Colonic mucosa (tissue), 4 donors: ENCODE results near the gene CYB561. TPM values are rescaled to one million over a fixed set of nuclear protein-coding genes. Genes with fewer than 3 reads are reported as not detected.

ENCODE experiments used
- DNase-seq: peaks from one replicate; pipeline ENCODE4 v3.0.0-alpha.2; 2020
- H3K27ac ChIP-seq: fragments of 200-600 bp; one replicate; pipeline ENCODE4 v1.8.0; 2021
- H3K27me3 ChIP-seq: fragments of 200-600 bp; one replicate; pipeline ENCODE4 v1.8.0; 2021
- H3K36me3 ChIP-seq: fragments of 200-600 bp; one replicate; pipeline ENCODE4 v1.8.0; 2021
- H3K4me1 ChIP-seq: fragments of 200-600 bp; one replicate; pipeline ENCODE4 v1.8.0; 2021; ENCODE audit warnings: mild to moderate bottlenecking
- H3K4me3 ChIP-seq: fragments of 200-600 bp; one replicate; pipeline ENCODE4 v1.8.0; 2021
- H3K9ac ChIP-seq, 2 donors: one replicate each; pipeline ENCODE4 v1.7.0; 2013; ENCODE audit warnings: control low read depth in 2 of 2, low read depth in 2 of 2, low read length in 2 of 2
- H3K9me3 ChIP-seq: fragments of 200-600 bp; one replicate; pipeline ENCODE4 v1.8.0; 2021
- intact Hi-C: fragments of 100-400 bp; cut with DNase I; formaldehyde crosslinking; loops from one replicate; pipeline ENCODE4 v1.14.1; 2022
- total RNA-seq, 2 donors: library from RNA; stranded (reverse); fragmentation: NEBNext Ultra II Directional in 1 of 2; extraction: Animal tissue kit (Norgen Biotek cat#: 25700) in 1 of 2; gene quantifications; one replicate each; pipeline ENCODE4 v1.2.1, GENCODE V29; 2021
- TF ChIP-seq, protein P1 (sequence below): fragments of 200-600 bp; IDR thresholded peaks from one replicate; pipeline ENCODE4 v1.8.0; 2022; ENCODE audit warnings: antibody characterized with exemption, mild to moderate bottlenecking
- donor health status: healthy.
- donor health status: DM: no; HTN: no; CAD: no.
- donor health status: DM: no; HTN: no; CAD: no.

Gene CYB561
- total RNA-seq, 2 donors from 2014 or later = 60.1 to 90.6 TPM

DNA sequence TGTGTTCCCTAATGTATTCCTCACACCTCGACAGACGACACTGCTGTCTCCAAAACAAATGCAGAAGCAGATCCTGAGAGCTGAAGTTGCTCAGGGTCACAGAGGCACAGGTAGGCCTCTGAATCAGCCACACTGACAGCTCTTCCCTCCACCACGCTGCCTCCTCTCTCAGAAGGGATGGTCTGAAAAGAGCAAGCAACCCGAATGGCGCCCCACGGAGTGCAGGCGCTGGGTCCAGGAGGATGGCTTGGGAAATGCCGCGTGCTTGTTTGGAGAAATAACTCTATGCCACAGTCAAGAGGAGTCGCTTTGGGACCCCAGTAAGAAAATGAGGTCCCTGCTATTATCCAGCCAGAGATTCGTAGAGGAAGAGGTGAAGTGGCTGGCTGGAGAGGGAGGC lies 15.9 kb downstream of the CYB561 start:
- H3K4me3 ChIP-seq = no peak overlapping the region
- TF ChIP-seq, protein P1, sequence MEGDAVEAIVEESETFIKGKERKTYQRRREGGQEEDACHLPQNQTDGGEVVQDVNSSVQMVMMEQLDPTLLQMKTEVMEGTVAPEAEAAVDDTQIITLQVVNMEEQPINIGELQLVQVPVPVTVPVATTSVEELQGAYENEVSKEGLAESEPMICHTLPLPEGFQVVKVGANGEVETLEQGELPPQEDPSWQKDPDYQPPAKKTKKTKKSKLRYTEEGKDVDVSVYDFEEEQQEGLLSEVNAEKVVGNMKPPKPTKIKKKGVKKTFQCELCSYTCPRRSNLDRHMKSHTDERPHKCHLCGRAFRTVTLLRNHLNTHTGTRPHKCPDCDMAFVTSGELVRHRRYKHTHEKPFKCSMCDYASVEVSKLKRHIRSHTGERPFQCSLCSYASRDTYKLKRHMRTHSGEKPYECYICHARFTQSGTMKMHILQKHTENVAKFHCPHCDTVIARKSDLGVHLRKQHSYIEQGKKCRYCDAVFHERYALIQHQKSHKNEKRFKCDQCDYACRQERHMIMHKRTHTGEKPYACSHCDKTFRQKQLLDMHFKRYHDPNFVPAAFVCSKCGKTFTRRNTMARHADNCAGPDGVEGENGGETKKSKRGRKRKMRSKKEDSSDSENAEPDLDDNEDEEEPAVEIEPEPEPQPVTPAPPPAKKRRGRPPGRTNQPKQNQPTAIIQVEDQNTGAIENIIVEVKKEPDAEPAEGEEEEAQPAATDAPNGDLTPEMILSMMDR = no peak
- no peaks in the 10 kb centered on the region for H3K27me3 ChIP-seq
- H3K36me3 ChIP-seq = no peaks in the 10 kb centered on the region
- no peak overlapping the region for H3K27ac ChIP-seq
- no peak for DNase-seq
- H3K9me3 ChIP-seq = no peaks in the 10 kb centered on the region
- intact Hi-C loops = no loop called here
- peaks cover 14% of the 10 kb centered on the region for H3K4me1 ChIP-seq
- H3K9ac ChIP-seq = no peak overlapping the region

DNA sequence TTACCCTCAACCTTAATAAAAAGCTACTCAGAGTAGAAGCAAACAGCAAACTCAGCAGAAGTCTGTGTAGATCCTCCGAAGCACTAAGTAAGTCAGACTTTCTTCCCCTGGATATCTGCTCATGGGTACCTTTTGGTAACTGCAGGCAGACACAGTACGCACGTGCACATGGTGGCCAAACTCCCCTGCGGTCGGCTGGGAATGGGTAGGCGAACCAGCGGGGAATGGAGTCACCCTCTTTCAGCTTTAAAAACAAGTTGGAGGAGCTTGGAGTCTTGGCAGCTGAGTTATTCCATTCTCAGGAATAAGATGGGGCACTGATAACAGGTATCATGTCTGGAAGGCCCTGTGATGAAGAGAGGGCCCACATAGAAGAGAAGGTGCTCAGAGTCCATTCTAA lies 16.3 kb downstream of the CYB561 start:
- H3K27ac ChIP-seq = no peak overlapping the region
- intact Hi-C loops = loop anchor here (5.0 to 10.0 kb wide), 2 partner anchors 48 to 275 kb away; partner anchors contain the start of genes ACE and LIMD2
- peaks cover 14% of the 10 kb centered on the region for H3K4me1 ChIP-seq
- no peaks in the 10 kb centered on the region for H3K9me3 ChIP-seq
- H3K27me3 ChIP-seq = no peaks in the 10 kb centered on the region
- no peak for DNase-seq
- TF ChIP-seq, protein P1 = no peak
- no peak overlapping the region for H3K4me3 ChIP-seq
- no peak overlapping the region for H3K9ac ChIP-seq
- no peaks in the 10 kb centered on the region for H3K36me3 ChIP-seq

DNA sequence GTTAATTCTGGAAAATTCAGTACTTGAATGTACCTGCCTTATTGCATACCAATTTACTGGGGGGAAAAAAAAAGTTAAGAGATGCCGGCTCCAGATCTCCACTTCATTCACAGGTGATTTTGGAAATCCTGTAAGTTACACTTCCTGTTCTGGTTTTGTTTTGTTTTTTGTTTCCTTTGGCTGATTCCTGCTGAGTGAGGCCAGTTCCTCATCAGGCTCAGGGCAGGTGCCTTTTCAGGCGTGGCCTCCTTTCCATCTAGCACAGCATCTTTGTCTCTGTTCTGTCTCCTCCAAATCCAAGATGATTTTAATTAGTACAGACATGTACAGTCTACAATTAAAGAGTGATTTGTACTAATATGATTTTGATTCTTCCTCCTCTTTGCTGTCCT lies 19.2 kb downstream of the CYB561 start:
- intact Hi-C loops = loop anchor here (5.0 to 10.0 kb wide), 2 partner anchors 50 to 278 kb away; partner anchors contain the start of genes ACE and LIMD2
- H3K4me3 ChIP-seq = no peak overlapping the region

DNA sequence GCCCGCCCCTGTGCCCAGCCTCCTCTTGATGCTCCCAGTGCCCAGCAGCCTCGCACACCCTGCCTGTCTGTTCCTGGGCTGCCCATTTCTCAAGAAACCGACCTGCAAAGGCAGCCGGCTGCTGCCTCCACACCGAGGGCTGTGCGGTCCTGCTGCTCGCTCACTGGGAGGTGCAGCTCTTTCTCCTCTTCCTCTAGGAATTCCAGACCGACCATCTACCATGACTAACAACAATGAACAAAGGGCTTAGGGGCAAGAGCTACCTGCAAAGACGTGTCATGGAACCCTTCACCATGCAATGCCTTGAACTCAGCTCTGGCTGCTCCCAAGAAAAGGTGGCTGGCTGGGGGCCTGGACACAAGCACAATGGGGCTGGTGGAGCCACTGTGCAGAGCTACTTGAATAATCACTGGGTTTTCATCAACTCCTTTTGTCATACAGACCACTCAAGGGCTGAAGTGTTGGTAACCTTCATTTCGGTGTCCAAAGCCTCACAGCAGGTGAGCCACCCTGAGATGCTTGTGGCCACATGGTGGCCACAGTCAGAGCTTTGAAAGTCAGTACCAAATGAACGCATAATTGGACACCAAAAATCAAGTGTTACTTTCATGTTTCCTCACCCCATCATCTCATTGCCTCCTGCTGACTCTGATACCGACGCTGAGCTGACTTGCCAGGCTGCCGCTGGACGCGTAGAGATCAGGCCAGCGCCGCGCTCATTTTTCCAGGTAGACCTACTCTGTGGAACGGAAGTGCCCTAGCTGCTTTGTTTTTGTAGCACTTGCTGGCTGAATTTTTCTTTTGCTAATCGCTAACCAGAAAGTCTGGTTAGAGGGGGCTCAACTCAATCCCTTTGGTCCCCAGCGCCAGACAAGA lies 19.8 kb downstream of the CYB561 start:
- intact Hi-C loops = loop anchor here (5.0 to 10.0 kb wide), 2 partner anchors 51 to 279 kb away; partner anchors contain the start of genes ACE and LIMD2
- TF ChIP-seq, protein P1 = no peak
- Histone ChIP-seq H3K4me3 (no peak overlapping the region), H3K9me3 (no peaks in the 10 kb centered on the region), H3K9ac (no peak overlapping the region), H3K4me1 (no peaks in the 10 kb centered on the region), H3K36me3 (no peaks in the 10 kb centered on the region), H3K27me3 (no peaks in the 10 kb centered on the region), H3K27ac (no peak overlapping the region)
- no peak for DNase-seq

More for the DNA sequence above, 19.2 kb downstream of the CYB561 start:
- Histone ChIP-seq H3K4me1 (no peaks in the 10 kb centered on the region), H3K9ac (no peak overlapping the region), H3K27me3 (no peaks in the 10 kb centered on the region), H3K9me3 (no peaks in the 10 kb centered on the region), H3K36me3 (no peaks in the 10 kb centered on the region), H3K27ac (no peak overlapping the region)
- TF ChIP-seq, protein P1 = no peak
- DNase-seq = no peak

DNA sequence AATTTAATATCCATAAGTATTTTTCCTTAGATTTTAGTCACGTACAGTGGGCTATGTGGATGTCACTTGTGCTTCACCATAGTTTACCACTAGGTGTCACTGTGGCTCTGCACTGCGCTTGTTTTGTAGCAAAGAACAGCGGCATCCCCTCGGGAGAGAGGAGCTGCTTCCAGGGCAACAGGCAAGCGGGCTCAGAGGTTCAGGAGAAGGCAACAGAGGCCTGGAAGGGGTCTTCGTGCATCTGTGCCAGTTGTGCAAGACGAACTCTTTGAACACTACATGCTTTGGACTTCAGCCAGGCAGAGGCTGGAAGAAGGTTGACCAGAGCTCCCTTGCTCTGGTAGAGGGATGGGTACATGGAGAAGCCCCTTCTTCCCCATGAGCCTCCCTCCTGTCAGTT lies 20.6 kb downstream of the CYB561 start:
- TF ChIP-seq, protein P1 = peak; percentile 96
- Histone ChIP-seq H3K27ac (no peak overlapping the region), H3K27me3 (no peaks in the 10 kb centered on the region), H3K4me3 (no peak overlapping the region), H3K9me3 (no peaks in the 10 kb centered on the region), H3K4me1 (no peaks in the 10 kb centered on the region), H3K9ac (no peak overlapping the region), H3K36me3 (no peaks in the 10 kb centered on the region)
- intact Hi-C loops = loop anchor here (2.0 to 10.0 kb wide), 3 partner anchors 52 to 279 kb away; partner anchors contain the start of genes ACE and LIMD2
- peak; percentile 84 for DNase-seq
